OCI-LY3 (cell line): ENCODE data around the gene MIAT.

Source experiments
- EZH2phosphoT487 ChIP-seq: fragments of 200-600 bp; shearing (Covaris generic); IDR thresholded peaks from 2 replicates; pipeline ENCODE4 v1.6.1; 2018; ENCODE audit warnings: antibody characterized with exemption, mixed run types, low read depth
- TF ChIP-seq, protein P1 (sequence below): fragments of 200-600, 300-600 bp; sonication (generic); IDR thresholded peaks from 2 replicates; pipeline ENCODE4 v1.5.1; 2014; ENCODE audit warnings: antibody characterized with exemption, low read length, low read depth

DNA sequence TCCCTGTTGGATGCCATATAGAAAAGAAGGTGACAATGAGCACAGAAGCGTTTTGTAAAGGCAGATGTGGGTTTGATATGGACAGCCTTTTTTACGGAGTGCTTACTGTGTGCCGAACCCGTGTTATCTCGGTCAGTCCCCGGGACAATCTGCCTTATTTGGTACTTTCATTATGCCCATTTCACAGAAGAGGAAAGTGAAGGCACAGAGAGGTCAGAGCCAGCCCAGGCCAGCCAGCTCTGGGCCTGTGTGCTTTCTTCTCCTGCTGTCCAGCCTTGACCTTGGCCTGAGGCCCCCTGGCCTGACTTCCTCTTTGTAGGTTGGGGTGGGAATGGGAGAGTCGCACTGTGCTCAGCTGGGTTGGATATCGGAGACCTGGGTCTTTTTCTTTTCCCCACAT is 38.9 kb upstream of the MIAT start:
- TF ChIP-seq, protein P1, sequence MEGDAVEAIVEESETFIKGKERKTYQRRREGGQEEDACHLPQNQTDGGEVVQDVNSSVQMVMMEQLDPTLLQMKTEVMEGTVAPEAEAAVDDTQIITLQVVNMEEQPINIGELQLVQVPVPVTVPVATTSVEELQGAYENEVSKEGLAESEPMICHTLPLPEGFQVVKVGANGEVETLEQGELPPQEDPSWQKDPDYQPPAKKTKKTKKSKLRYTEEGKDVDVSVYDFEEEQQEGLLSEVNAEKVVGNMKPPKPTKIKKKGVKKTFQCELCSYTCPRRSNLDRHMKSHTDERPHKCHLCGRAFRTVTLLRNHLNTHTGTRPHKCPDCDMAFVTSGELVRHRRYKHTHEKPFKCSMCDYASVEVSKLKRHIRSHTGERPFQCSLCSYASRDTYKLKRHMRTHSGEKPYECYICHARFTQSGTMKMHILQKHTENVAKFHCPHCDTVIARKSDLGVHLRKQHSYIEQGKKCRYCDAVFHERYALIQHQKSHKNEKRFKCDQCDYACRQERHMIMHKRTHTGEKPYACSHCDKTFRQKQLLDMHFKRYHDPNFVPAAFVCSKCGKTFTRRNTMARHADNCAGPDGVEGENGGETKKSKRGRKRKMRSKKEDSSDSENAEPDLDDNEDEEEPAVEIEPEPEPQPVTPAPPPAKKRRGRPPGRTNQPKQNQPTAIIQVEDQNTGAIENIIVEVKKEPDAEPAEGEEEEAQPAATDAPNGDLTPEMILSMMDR, result no peak
- no peak for TF ChIP-seq EZH2phosphoT487
